IgD-negative memory B cell (primary cell): ENCODE data around the gene UNCX. TPM values are rescaled to one million over a fixed set of nuclear protein-coding genes. Genes with fewer than 3 reads are reported as not detected.
A peak's percentile ranks its signal among the peaks of the same experiment; 100 is the strongest.

Experiments
- H3K27ac Mint-ChIP-seq, 3 donors: one replicate each; pipeline ENCODE4 v1.8.0; 2020 to 2022; ENCODE audit warnings: mild to moderate bottlenecking in 3 of 3, mixed read lengths in 3 of 3, moderate library complexity in 1 of 3
- H3K27me3 Mint-ChIP-seq: one replicate; pipeline ENCODE4 v1.8.0; 2021; ENCODE audit warnings: mixed read lengths
- H3K36me3 Mint-ChIP-seq: one replicate; pipeline ENCODE4 v1.8.0; 2020; ENCODE audit warnings: mild to moderate bottlenecking, mixed read lengths
- H3K4me1 Mint-ChIP-seq, 3 donors: one replicate each; pipeline ENCODE4 v1.8.0; 2020 to 2022; ENCODE audit warnings: mixed read lengths in 3 of 3, mild to moderate bottlenecking in 1 of 3
- H3K4me3 Mint-ChIP-seq, 4 donors: one replicate each; pipeline ENCODE4 v1.8.0; 2020 to 2022; ENCODE audit warnings: mild to moderate bottlenecking in 4 of 4, mixed read lengths in 4 of 4, moderate library complexity in 3 of 4
- H3K9me3 Mint-ChIP-seq, 3 donors: one replicate each; pipeline ENCODE4 v1.8.0; 2020 to 2021; ENCODE audit warnings: mixed read lengths in 3 of 3, mild to moderate bottlenecking in 1 of 3
- polyA plus RNA-seq: library from polyadenylated mRNA; unstranded; fragments of 300-500 nt; fragmentation: Illumina TruSeq; gene quantifications from one replicate; pipeline ENCODE4 v1.2.3, GENCODE V29; 2021

UNCX gene
- polyA plus RNA-seq, 1 donor from 2014 or later = not detected

DNA sequence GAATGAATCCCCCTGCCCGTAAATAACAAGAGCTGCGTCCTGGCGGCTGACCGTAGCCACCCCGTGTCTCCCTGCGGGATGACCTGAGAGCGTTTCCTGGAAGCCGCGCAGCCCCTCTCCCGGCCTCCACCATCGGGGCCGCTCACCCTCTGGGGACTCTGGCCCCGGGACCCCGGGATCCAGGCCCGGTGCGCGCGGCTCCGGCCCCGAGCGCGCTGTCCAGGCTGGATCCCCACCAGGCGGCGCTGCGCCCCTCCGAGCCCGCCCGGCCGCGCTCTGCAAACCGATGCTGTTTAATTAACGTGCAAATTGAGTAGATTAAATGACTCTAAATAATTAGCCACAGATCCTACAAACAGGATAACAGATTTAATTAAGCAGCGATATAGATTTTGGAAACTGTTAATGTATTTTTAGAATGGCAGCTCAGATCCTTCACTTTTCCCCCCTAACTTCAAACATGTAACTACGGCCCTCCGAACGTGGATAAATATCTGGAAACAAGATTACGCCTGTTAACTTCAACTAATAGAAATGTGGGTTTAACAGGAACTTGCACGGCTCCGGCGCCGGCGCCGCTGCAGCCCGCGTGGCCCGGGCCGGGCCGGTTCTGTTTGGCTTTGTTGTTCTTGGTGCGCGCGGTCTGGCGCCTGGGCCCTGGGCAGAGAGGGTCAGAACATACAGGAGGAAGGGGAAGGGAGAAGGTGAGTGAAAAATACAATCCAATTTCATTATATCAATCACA lies 7.1 kb upstream of the UNCX start:
- Mint-ChIP-seq H3K4me1 (peaks cover 0 to 3% (median 3%) of the 10 kb centered on the region in 3 donors), H3K27me3 (peaks cover 45% of the 10 kb centered on the region), H3K27ac (peak overlapping the region; percentile 87 to 89 (median 87)), H3K4me3 (peak overlapping the region in 3 of 4 donors; percentile 30 to 76 (median 54)), H3K9me3 (peaks cover 0 to 4% (median 0%) of the 10 kb centered on the region in 3 donors), H3K36me3 (no peaks in the 10 kb centered on the region)

GRCh38 chr7:1226186-1226901 lies 6.3 kb upstream of the UNCX start:
- H3K27ac Mint-ChIP-seq = peak overlapping the region; percentile 87 to 89 (median 87)

GRCh38 chr7:1227071-1227804 lies 5.4 kb upstream of the UNCX start:
- Mint-ChIP-seq H3K36me3 (no peaks in the 10 kb centered on the region), H3K27ac (peak overlapping the region; percentile 23 to 87 (median 84)), H3K27me3 (peaks cover 45% of the 10 kb centered on the region), H3K4me1 (peaks cover 0 to 5% (median 5%) of the 10 kb centered on the region in 3 donors), H3K4me3 (peak overlapping the region in 1 of 4 donors; percentile 40), H3K9me3 (peaks cover 0 to 4% (median 0%) of the 10 kb centered on the region in 3 donors)

More at GRCh38 chr7:1226186-1226901, 6.3 kb upstream of the UNCX start:
- Mint-ChIP-seq H3K27me3 (peaks cover 47% of the 10 kb centered on the region), H3K36me3 (no peaks in the 10 kb centered on the region), H3K4me1 (peaks cover 0 to 3% (median 3%) of the 10 kb centered on the region in 3 donors), H3K9me3 (peaks cover 0 to 4% (median 0%) of the 10 kb centered on the region in 3 donors), H3K4me3 (peak overlapping the region; percentile 44 to 76 (median 61))

DNA sequence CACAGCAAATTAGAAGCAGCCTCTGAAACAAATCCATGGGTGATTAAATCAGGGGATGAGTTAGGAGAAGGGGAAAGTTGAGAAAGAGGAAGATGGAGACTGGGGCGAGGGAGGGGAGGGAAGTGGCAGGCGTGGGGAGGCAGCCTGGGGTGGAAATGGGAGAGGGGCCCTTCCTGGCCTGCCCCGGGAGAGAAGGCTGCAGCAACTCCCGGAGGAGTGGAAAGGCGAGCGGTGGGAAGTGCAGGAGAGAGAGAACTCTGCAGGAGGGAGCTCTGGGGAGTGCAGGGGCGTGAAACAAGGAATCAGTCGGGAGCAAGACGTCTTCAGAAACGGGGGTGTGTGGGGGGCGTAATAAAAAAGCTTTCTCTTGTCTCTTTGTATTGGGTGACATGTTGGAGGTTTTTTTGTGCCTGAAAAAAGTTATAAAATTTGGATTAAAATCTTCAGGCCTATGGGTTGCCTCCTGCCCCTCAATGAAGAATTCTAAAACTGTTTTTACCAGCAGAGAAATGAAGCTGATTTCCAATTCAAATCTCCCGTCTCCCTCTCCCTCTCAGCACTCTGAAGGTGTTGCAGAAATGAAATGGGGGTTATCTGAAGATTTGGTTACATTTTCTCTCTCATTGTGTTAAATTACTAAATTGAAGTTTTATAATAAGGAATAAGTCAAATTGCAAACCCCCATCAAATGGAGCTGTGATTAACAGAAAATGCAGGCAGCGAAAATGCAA lies 4.7 kb upstream of the UNCX start:
- Mint-ChIP-seq H3K4me3 (peak overlapping the region in 2 of 4 donors; percentile 40 to 45), H3K4me1 (peaks cover 0 to 6% (median 5%) of the 10 kb centered on the region in 3 donors), H3K9me3 (peaks cover 0 to 2% (median 0%) of the 10 kb centered on the region in 3 donors), H3K27me3 (peaks cover 44% of the 10 kb centered on the region), H3K36me3 (no peaks in the 10 kb centered on the region), H3K27ac (peak overlapping the region; percentile 84 to 90 (median 87))

DNA sequence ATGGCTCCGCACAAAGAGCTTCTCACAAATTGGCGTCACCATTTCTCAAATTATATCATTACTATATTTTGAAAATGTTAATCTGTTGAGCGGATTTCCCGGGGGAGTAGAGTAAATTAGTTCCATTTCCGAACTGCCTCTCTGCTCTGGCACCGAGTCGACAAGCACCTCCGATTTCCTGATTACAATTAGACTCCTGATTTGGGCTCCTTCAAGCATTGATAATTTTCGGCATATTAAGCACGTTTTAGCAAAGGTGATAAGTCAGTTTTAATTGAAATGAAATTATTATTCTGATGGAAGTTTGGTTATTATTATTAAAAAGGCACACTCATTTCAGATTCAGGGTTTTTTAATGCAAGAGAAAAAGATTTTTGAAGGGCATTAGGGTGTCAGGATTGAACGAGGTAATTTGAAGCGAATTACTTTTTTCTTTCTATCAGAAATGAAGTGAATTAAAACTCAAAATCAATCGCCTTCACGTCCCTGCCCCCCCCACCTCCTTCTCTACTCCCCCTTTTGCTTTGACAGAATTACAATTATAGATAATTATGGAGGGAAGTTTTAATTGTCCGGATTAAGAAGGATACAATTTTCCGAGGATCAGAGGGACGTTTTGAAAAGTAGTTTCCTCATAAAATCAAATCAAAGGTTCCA lies 4.0 kb upstream of the UNCX start:
- peaks cover 37% of the 10 kb centered on the region for H3K27me3 Mint-ChIP-seq
- peaks cover 0 to 6% (median 5%) of the 10 kb centered on the region in 3 donors for H3K4me1 Mint-ChIP-seq
- no peaks in the 10 kb centered on the region for H3K36me3 Mint-ChIP-seq
- peak overlapping the region in 2 of 4 donors; percentile 40 to 45 for H3K4me3 Mint-ChIP-seq
- peak overlapping the region; percentile 84 to 90 (median 87) for H3K27ac Mint-ChIP-seq
- H3K9me3 Mint-ChIP-seq = peaks cover 0 to 2% (median 0%) of the 10 kb centered on the region in 3 donors

- Mint-ChIP-seq H3K36me3 (no peaks in the 10 kb centered on the region), H3K9me3 (peaks cover 0 to 2% (median 0%) of the 10 kb centered on the region in 3 donors), H3K27ac (peak overlapping the region in 2 of 3 donors; percentile 65 to 87), H3K4me3 (no peak overlapping the region), H3K4me1 (peaks cover 3 to 6% (median 5%) of the 10 kb centered on the region in 3 donors), H3K27me3 (peaks cover 38% of the 10 kb centered on the region)
These were observed 3.3 kb upstream of the UNCX start for GRCh38 chr7:1229202-1229947.

- Mint-ChIP-seq H3K36me3 (no peaks in the 10 kb centered on the region), H3K4me1 (peaks cover 5 to 6% (median 5%) of the 10 kb centered on the region in 3 donors), H3K9me3 (peaks cover 0 to 2% (median 0%) of the 10 kb centered on the region in 3 donors), H3K27me3 (peaks cover 43% of the 10 kb centered on the region), H3K27ac (peak overlapping the region in 1 of 3 donors; percentile 65), H3K4me3 (no peak overlapping the region)
These were observed 2.7 kb upstream of the UNCX start for GRCh38 chr7:1229956-1230355.

DNA sequence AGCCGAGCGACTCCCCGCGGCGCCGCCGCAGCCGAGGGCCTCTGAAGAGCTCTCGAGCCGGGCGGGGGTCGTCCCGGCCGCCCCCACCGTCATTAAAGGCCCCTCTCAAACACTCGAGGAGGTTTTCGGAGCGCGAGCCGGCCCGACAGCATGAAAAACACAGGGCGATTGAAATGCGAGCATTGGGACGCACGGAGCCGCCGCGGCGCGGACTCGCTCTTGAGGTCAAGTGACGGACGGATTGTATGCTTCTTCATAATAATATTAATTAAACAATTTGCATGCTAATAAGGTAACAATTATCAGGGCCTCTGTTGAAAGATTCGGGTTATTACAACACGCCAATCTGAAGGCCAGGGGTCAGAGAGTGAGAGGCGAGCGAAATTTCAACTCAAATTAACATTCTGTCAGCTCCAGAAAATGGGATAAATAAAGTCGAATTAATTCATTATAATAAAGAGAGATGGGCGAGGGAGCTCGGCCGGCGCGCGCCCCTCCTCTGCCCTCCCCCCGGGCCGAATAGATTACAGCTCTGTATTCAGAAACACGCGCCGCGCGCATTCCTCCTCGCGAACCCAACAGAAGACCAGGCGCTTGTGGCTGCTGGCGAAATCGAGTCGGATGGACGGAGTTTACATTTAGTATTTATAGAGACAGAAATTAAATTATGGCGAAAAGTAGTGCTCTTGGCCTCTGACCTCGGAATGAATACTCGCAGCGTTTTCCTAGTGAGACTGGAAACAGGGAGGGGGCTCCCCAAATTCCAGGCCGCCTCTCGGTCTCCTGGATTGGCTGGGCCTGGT lies 2.1 kb upstream of the UNCX start:
- H3K27ac Mint-ChIP-seq = peak overlapping the region; percentile 65 to 97 (median 83)
- H3K4me1 Mint-ChIP-seq = peaks cover 5 to 6% (median 5%) of the 10 kb centered on the region in 3 donors
- peaks cover 43% of the 10 kb centered on the region for H3K27me3 Mint-ChIP-seq
- no peaks in the 10 kb centered on the region for H3K36me3 Mint-ChIP-seq
- H3K4me3 Mint-ChIP-seq = peak overlapping the region in 2 of 4 donors; percentile 43 to 54
- peaks cover 0 to 2% (median 0%) of the 10 kb centered on the region in 3 donors for H3K9me3 Mint-ChIP-seq

DNA sequence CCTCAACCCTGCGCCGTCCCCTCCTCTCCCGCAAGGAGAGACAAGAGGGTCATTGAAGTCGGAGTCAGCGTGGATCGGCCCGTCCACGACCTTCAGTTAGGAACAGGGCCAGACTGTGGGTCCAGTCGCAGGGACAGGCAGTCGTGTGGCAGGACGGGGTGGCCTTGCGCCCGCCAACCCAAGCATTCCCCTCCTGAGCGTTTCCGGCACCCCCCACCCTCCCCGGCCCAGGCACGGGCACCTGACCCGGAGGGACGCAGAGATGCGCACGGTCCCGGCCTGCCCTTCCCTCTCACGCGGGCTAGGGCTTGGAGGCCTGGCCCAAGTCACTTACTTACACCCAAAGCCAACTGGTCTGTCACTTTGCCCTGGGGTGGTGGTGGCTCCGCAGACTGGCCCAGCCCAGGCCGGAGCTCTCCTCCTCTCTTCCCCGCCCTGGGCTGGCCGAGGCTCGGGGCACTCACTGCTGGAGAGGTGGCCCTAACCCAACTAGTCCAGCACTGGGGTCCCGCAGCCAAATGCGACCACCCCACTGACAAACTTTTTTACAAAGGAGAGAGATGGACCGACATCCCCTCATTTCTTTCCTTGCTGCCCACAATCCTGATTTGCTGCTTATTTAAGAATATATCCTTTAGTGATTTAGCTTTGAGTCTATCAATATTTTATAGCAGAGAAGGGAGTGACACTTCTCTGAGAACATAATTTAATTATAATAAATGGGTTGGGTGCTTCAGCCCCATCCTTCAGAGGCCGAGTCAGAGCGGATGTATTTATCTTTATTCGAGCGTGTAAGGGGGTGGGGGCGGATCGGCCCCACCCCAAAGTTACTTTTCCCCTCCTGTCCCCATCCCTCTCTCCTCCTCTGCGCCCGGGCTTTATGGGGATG lies 1.2 kb upstream of the UNCX start:
- H3K27me3 Mint-ChIP-seq = peaks cover 38% of the 10 kb centered on the region
- no peaks in the 10 kb centered on the region for H3K36me3 Mint-ChIP-seq
- peaks cover 0 to 2% (median 0%) of the 10 kb centered on the region in 3 donors for H3K9me3 Mint-ChIP-seq
- H3K27ac Mint-ChIP-seq = peak overlapping the region; percentile 65 to 97 (median 87)
- H3K4me1 Mint-ChIP-seq = peaks cover 3 to 5% (median 5%) of the 10 kb centered on the region in 3 donors
- peak overlapping the region in 2 of 4 donors; percentile 66 to 80 for H3K4me3 Mint-ChIP-seq

GRCh38 chr7:1232103-1232466 lies 587 bp upstream of the UNCX start:
- Mint-ChIP-seq H3K4me1 (peaks cover 3 to 5% (median 5%) of the 10 kb centered on the region in 3 donors), H3K27me3 (peaks cover 40% of the 10 kb centered on the region)

DNA sequence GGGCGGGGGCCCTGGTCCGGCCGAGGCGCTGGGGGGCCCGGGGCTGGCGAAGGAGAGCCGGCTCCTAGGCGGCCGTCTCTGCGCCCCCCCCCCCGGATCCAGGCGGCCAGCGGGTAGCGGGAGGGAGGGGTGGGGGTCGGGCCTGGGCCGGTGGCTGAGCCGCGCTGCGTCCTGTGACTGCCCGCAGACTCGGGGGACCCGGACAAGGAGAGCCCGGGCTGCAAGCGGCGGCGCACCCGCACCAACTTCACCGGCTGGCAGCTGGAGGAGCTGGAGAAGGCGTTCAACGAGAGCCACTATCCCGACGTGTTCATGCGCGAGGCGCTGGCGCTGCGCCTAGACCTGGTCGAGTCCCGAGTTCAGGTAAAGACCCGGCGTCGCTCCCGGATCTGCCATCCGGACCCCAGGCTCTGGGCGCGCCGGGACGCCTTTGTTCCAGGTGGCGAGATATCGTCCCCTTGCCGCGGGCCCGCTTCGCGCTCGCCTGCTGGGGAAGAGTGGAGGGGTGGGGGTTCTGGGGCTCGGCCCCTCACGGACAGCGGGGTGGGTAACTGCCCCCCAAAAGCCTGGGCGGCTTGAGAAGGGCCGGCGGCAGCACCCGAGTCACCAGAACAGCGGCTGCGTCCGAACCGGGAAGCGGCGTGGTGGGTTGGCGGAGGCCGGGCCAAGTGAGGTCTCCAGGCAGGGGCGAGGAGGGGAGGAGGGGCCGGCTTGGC lies 819 bp downstream of the UNCX start:
- Mint-ChIP-seq H3K9me3 (peaks cover 0 to 5% (median 0%) of the 10 kb centered on the region in 3 donors), H3K4me1 (peaks cover 3 to 5% (median 5%) of the 10 kb centered on the region in 3 donors), H3K36me3 (peaks cover 2% of the 10 kb centered on the region), H3K27me3 (peaks cover 35% of the 10 kb centered on the region), H3K4me3 (no peak overlapping the region), H3K27ac (peak overlapping the region in 1 of 3 donors; percentile 99)

More at GRCh38 chr7:1232103-1232466, 587 bp upstream of the UNCX start:
- Mint-ChIP-seq H3K27ac (peak overlapping the region; percentile 65 to 97 (median 87)), H3K36me3 (no peaks in the 10 kb centered on the region), H3K9me3 (peaks cover 0 to 2% (median 0%) of the 10 kb centered on the region in 3 donors), H3K4me3 (peak overlapping the region; percentile 36 to 80 (median 62))
